ENCODE results near the gene B4GALT6.

Gene B4GALT6

DNA sequence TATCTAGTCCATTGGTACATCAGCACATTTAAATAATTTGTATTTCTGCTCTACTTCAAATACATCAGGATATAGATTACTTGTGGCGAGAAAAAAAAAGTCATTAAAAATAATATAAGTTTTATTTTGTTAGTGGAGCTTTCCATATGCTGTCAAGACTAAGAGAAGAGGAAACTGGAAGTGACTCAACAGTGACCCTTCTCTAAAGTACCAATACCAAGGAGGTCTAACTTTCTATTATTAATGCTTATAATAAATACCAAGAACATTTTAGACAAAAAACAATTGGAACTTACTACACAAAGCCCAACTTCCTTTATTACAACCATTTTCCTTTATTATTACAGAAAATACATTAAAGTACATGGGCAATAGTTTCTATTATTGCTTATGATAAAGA, 52.9 kb downstream of the B4GALT6 start:
- DNase-seq, result no peak

DNA sequence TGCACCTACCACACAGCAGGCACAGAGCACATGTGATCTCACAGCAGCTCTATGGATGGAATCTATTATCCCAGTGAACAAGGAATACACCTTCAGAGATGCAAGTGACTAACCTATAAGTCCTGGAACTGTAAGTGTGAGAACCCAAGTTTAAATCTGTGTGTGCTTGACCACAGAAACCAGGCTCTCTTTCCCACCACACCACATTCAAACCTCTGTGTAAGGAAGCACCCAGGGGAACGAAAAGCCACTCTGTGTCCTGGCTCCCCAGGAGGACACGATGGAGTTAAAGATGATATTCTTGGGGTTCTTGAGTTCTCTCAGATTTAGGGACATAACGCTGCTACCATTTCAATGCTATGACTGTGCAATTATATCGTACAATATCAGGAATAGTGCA, 53.8 kb downstream of the B4GALT6 start:
- no peak for DNase-seq

DNA sequence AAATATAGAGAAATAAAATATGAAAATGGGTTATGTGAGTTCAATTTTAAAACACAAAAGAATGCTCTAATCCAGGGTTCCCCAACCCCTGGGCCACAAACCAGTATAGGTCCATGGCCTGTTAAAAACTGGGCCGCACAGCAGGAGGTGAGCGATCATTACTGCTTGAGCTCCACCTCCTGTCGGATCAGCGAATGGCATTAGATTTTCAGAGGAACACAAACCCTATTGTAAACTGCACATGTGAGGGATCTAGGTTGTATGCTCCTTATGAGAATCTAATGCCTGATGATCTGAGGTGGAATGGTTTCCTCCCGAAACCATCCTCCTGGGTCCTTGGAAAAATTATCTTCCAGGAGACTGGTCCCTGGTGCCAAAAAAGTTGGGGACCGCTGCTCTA, 58.0 kb downstream of the B4GALT6 start:
- no peak for DNase-seq

DNA sequence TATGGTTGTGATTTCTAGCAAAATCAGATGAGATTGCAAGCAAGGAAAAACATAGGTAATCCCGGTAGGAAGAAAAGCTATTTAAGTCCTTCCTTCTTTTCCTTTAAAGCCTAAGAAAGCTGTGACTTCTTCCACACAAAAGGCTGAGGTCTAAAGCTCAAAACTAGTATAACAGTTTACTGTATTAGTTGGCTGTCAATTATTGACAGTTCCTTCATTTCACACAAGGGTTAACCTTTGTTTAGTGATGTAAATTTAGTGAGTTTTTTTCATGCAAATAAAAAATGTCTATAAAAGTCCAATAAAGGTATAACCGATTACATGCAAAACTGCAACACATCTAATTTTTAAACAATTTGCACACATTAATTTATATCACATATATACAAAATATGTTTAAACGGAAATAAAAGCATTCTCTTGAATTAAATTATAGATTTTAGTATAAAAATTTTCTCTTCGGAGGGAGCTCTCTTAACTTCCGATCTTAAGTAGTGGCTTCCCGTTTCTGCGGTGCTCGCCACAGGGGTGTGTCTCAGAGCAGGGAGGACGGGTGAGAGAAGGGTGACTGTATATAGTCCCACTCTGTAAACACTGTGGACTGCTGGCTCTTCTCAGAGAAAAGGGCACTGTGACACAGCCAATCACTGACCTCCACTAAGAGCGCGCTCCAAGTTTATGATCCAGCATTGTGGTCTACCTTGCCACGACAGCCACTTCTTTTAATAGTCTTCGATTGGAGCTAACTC, 59.3 kb downstream of the B4GALT6 start:
- DNase-seq, result no peak

DNA sequence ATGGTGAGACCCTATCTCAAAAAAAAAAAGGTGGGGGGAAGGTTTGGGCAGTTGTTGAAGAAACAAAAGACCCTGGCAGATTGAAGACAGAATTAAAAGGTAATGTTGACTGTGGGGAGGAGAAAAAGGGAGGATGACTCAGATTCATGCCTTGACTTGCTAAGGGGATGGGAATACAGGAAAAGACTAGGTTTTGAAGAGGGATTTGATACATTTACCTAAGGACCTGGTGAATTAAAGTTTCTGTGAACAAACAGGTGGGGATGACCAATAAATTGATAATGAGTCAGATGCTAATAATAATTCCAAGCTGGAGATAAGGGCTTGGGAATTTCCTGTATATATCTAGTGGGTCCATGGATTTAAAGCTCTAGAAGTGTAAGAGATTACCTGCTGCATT, 65.1 kb downstream of the B4GALT6 start:
- no peak for DNase-seq

DNA sequence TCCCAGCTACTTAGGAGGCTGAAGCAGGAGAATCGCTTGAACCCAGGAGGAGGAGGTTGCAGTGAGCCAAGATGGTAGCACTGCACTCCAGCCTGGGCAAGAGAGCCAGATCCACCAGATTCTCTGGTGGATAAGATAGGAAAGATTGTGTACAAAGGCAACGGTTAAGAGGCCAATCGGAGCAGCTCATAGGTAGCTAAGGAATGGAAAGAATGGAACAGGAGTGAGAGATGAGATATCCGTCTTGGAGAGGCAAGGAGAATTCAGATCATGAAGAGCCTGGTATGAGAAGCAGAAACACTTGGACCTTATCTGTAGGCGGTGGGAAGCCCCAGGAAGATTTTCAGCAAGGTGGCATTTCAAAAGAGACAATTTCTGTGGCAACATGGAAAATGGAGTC, 65.6 kb downstream of the B4GALT6 start:
- no peak for DNase-seq

DNA sequence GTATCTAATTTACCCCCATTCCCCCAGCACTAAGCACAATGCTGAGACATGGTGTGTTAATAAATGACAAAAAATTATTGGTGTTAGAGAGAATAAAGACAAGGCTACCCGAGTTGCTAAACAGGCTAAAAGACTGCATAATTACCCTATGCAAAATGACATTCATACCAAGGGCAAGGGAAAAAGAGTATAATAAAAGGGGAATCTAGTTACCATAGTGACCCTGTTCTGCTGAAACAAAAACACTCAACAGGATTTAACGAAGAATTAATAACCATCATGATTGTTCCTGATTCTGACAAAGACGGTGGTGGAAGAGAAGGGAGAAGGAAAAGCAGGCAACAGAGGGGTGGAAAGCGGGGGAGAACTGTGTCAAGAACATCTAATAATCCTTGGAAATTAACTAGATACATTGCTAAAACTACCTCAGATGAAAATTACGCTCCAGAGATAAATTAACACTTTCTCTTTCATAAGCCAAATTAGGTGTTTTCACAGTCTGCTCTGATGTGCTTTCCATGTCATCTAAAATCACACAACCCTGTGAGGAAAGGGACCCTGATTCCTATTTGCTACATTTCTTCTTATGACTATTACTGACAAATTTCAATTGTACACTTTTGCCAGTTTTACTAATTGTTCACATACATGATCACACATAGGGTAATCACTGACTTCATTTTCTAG, 67.2 kb downstream of the B4GALT6 start:
- no peak for DNase-seq

DNA sequence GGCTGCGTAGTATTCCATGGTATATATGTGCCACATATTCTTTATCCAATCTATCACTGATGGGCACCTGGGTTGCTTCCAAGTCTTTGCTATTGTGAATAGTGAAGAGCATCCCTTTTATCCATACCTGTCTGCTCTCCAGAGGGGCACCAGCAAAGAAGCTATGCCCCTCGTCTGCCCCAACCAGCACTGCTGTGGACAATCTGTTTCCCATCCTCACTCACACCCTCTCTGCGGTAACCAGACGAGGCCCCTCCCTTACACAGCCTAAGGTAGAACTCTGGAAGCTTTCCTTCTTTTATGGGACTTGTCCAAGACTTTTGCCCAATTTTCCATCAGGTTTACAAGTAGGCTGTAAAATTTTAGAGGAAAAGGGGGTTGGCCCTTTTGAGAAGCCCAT, 67.8 kb downstream of the B4GALT6 start:
- no peak for DNase-seq

DNA sequence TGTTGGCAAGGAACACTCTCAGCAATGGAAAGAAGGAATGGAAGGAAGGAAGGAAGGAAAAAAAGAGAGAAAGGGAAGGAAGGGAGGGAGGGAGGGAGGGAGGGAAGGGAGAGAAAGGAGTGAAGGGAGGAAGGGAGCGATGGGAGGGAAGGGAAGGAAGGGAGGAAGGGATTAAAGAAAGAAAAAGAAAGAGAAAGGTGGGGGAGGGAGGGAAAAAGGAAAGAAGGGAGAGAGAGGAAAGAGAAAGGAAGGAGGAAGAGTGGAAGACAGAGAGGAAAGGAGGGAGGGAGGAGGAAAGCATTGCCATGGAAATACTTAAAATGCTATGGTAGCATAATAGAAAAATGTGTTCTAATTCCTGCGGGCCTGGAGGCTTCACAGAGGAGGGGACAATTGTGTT, 70.3 kb downstream of the B4GALT6 start:
- no peak for DNase-seq

DNA sequence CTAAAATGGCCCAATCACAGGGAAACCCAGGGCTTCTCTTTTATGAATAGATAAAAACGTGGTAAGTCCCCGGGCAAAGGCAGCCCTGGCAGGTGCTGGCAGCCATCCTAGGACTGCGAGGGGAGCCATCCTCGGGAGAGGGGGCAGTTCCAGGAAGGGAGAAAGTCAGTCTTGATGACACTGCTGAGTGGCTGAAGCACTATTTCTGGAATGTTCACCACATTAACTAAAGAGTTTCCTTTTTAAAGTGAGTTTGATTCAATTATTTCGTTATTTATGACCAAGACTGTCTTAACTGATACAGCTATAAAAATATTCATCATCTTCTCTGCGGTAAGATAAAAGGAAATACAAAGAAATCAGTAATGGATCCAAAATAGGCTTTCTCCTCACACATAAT, 72.3 kb downstream of the B4GALT6 start:
- no peak for DNase-seq

DNA sequence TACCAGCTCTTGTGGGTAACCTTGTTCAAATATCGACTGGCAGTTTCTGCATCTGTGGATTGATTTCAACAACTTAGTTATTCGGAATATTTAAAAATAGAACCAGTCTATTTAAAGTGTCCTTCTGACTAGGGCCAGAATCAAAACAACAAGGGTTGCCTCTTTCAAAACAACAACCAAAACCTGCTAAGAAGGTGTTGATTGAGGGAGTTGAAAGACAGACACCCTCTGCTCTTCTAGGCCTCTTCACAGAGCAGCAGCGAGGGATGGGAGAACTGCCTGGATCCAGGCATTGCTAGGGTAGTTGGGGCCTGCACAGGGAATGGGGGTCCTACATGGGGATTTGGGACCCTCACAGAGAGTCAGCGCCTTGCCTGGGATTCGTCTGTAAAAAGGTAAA, 72.9 kb downstream of the B4GALT6 start:
- no peak for DNase-seq

DNA sequence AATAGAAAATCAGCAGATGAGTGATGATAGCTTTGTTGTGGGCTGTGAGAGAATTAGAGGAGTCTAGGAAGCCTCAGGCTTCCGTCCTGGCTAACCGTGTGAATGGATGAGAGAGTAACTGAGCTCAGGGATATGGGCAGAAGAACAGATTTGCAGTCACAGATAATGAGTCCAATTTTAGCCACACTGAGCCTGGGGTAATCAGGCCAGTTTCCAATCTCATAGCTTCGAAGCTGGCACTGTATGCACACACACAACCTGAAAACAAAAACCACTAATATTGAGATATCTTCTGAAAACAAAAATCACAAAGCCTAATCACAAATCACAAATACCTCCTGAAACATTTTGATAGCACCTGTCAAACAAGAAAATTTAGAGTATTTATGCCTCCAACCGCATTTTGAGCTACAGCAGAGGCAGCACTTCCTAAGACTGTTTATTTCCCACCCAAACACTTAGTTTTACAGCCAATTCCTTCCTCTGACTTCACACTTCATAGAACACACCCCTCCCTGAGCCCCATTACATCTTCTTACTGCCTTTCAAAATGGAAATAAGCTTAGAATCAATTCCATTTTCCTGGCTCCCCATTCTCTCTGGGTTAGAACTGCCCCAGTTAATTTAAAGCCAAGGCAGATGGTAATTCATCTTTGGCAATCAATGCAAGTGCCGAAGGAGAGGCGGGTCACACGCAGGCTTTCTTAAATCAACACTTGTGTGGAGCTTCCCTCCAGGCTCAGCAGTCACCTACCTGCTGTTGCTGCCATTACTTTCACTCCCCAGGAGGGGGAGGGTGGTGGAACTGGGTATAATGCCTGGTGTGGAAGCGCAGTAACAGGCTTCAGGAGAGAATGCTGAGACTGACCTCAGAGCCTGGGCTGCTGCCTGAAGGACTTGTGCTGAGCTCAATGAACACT, 73.8 kb downstream of the B4GALT6 start:
- peak; percentile 39 for DNase-seq

DNA sequence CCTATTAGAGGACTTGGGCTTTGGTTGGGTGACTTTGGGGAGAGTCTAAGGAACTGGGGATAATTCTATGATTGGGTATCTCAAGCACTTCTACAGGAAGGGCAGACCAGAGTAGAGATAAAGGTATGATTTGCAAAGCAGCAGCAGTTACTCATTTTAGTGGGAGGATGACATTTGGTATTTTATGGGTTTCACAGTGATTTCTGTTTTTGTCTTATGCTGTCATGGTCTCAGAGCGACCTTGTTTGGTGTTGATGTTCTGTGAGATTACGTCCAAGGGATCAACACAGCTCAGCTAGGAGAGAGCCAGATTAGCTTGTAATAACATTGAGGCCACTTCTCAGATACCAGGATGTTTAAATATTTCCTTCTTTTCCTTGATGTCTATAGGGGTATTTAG, 74.5 kb downstream of the B4GALT6 start:
- DNase-seq, result no peak

DNA sequence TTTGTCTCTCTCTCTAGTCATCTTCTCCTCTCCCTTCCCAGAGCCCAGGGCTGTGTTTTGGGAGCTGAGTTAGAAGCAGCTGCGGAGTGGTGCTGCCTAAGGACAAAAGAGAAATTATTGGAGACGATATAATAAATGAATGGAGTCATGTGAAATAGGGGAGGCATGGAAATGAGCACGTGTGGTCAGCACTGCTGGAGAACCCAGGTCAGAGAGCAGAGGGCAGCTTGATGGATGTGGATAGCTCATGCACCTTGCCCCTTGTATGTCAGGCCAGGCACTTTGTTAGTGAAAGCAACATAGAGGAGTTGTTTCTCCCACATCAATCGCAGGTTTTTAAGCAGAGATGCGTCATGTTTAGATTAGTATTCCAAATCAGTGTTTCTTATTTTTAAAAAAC, 77.0 kb downstream of the B4GALT6 start:
- DNase-seq, result no peak

DNA sequence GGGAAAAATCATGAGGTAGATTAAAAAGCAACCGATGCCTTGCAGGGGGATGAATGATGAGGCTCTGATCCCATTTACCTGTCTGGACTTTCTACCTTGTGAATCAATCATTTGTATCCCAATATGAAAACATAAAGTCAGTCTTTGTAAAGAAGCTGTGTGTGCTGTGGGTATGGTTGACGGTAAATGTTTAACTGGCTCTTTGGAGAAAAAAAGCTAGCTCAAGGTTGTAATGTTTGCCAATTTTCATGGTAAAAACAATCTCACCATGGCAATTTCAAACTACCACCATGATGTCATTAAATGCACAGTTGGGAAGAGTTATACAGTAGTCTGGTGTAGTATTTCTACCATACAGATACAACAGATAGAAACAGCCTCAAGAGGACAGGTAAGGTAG, 78.1 kb downstream of the B4GALT6 start:
- DNase-seq, result no peak

DNA sequence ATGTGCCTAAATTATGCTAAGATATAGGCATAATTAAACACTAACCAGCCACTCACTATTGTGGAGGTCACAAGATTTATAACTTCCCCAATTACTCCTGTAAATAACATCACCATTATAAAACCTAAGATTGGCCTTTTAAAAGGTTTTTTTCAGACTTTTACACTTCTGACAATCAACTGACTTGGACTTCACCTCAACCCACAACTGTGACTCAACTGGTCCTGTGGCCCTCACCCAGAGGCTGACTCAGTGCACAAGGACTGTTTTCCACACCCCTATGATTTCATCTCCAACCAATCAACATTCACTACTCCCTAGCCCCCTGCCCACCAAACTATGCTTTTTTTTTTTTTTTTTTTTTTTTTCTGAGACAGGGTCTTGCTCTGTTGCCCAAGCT, 81.1 kb downstream of the B4GALT6 start:
- no peak for DNase-seq

DNA sequence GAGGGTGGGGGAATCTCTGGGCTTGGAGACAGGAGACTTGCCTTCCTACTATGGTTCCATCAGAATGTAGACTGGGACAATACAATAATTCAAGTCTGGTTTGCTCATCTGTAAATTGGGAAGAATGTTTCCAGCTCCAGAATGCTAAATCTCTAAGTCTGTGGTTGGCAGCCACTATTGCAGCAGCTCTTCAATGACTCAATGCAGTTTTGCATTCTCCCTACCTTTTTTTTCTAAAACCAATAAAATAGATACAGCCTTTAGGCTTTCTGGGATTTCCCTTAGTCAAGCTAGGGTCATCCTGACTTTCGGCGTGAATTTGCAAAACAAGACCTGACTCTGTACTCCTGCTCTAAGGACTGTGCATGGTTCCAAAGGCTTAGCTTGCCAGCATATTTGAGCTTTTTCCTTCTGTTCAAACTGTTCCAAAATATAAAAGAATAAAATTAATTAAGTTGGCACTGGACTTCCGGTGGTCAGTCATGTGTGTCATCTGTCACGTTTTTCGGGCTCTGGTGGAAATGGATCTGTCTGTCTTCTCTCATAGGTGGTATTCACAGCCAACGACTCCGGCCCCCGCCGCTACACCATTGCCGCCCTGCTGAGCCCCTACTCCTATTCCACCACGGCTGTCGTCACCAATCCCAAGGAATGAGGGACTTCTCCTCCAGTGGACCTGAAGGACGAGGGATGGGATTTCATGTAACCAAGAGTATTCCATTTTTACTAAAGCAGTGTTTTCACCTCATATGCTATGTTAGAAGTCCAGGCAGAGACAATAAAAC, 86.2 kb downstream of the B4GALT6 start:
- DNase-seq, result no peak

DNA sequence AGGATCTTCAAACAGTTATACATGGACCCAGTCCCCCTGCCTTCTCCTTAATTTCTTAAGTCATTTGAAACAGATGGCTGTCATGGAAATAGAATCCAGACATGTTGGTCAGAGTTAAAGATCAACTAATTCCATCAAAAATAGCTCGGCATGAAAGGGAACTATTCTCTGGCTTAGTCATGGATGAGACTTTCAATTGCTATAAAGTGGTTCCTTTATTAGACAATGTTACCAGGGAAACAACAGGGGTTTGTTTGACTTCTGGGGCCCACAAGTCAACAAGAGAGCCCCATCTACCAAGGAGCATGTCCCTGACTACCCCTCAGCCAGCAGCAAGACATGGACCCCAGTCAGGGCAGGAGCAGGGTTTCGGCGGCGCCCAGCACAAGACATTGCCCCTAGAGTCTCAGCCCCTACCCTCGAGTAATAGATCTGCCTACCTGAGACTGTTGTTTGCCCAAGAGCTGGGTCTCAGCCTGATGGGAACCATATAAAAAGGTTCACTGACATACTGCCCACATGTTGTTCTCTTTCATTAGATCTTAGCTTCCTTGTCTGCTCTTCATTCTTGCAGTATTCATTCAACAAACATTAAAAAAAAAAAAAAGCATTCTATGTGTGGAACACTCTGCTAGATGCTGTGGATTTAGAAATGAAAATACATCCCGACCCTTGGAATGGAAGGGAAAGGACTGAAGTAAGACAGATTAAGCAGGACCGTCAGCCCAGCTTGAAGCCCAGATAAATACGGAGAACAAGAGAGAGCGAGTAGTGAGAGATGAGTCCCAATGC, 88.1 kb downstream of the B4GALT6 start:
- DNase-seq, result no peak

DNA sequence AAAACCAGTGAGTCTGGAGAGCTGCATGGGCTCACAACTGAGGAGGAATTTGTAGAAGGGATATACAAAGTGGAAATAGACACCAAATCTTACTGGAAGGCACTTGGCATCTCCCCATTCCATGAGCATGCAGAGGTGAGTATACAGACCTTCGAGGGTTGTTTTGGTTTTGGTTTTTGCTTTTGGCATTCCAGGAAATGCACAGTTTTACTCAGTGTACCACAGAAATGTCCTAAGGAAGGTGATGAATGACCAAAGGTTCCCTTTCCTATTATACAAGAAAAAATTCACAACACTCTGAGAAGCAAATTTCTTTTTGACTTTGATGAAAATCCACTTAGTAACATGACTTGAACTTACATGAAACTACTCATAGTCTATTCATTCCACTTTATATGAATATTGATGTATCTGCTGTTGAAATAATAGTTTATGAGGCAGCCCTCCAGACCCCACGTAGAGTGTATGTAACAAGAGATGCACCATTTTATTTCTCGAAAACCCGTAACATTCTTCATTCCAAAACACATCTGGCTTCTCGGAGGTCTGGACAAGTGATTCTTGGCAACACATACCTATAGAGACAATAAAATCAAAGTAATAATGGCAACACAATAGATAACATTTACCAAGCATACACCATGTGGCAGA, 89.1 kb downstream of the B4GALT6 start:
- no peak for DNase-seq

DNA sequence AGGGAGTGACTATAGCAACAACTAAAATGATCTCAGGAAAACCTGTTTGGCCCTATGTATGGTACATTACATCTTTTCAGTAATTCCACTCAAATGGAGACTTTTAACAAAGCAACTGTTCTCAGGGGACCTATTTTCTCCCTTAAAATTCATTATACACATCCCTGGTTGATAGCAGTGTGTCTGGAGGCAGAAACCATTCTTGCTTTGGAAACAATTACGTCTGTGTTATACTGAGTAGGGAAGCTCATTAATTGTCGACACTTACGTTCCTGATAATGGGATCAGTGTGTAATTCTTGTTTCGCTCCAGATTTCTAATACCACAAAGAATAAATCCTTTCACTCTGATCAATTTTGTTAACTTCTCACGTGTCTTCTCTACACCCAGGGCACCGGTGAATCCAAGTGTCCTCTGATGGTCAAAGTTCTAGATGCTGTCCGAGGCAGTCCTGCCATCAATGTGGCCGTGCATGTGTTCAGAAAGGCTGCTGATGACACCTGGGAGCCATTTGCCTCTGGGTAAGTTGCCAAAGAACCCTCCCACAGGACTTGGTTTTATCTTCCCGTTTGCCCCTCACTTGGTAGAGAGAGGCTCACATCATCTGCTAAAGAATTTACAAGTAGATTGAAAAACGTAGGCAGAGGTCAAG, 91.7 kb downstream of the B4GALT6 start:
- no peak for DNase-seq

DNA sequence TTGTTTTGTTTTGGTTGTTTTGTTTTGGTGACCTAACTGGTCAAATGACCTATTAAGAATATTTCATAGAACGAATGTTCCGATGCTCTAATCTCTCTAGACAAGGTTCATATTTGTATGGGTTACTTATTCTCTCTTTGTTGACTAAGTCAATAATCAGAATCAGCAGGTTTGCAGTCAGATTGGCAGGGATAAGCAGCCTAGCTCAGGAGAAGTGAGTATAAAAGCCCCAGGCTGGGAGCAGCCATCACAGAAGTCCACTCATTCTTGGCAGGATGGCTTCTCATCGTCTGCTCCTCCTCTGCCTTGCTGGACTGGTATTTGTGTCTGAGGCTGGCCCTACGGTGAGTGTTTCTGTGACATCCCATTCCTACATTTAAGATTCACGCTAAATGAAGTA, 92.8 kb downstream of the B4GALT6 start, which contains the start of gene TTR:
Gene TTR, plus strand, starts transcription at position 250 of the 400 bp plus-strand sequence. Its CDS starts 26 bp downstream, at position 276.
- DNase-seq, result no peak
